ENCODE results near the gene SPINT1. TPM values are rescaled to one million over a fixed set of nuclear protein-coding genes. Genes with fewer than 3 reads are reported as not detected.

Gene SPINT1
- 0.02 TPM in 1 of 2 replicates, not detected in the other for total RNA-seq (2014; rRNA removed; shearing (Covaris generic))

- DNase-seq (ENCODE audit: low spot score): no peak
Measured at GRCh38 chr15:40843885-40844695, at the start of gene SPINT1. Gene SPINT1 (plus strand): TSS chr15:40844048. CDS start chr15:40844555, 507 bp downstream.

- DNase-seq (ENCODE audit: low spot score): no peak
Measured at GRCh38 chr15:40796041-40796440, 47.8 kb upstream of the SPINT1 start.

- DNase-seq (ENCODE audit: low spot score): no peak
Measured at GRCh38 chr15:40796512-40796911, 47.3 kb upstream of the SPINT1 start.

- DNase-seq (ENCODE audit: low spot score): no peak
Measured at GRCh38 chr15:40799523-40799922, 44.3 kb upstream of the SPINT1 start.

- no peak for DNase-seq (ENCODE audit: low spot score)
Measured at GRCh38 chr15:40803076-40803475, 40.8 kb upstream of the SPINT1 start.

GRCh38 chr15:40803688-40804087 lies 40.2 kb upstream of the SPINT1 start:
- DNase-seq (ENCODE audit: low spot score): no peak

- no peak for DNase-seq (ENCODE audit: low spot score)
Measured at GRCh38 chr15:40806672-40807027, 37.2 kb upstream of the SPINT1 start.

GRCh38 chr15:40807028-40807887 lies 36.6 kb upstream of the SPINT1 start, which contains the start of the genes DNAJC17 and ZFYVE19:
Gene DNAJC17 (minus strand): TSS chr15:40807473. CDS start chr15:40807446, 27 bp downstream.
Gene ZFYVE19 (plus strand): TSS chr15:40807089. CDS start chr15:40807590, 501 bp downstream.
- DNase-seq (ENCODE audit: low spot score): peak; percentile 97

GRCh38 chr15:40807888-40808461 lies 35.9 kb upstream of the SPINT1 start:
- no peak for DNase-seq (ENCODE audit: low spot score)

- DNase-seq (ENCODE audit: low spot score): no peak
Measured at GRCh38 chr15:40808861-40809450, 34.9 kb upstream of the SPINT1 start.

GRCh38 chr15:40812721-40813425 lies 31.0 kb upstream of the SPINT1 start:
- no peak for DNase-seq (ENCODE audit: low spot score)

GRCh38 chr15:40815042-40815698 lies 28.7 kb upstream of the SPINT1 start:
- no peak for DNase-seq (ENCODE audit: low spot score)

- no peak for DNase-seq (ENCODE audit: low spot score)
Measured at GRCh38 chr15:40819048-40819447, 24.8 kb upstream of the SPINT1 start.

- no peak for DNase-seq (ENCODE audit: low spot score)
Measured at GRCh38 chr15:40821195-40821594, 22.7 kb upstream of the SPINT1 start.

GRCh38 chr15:40823572-40824343 lies 20.1 kb upstream of the SPINT1 start:
- DNase-seq (ENCODE audit: low spot score): no peak

- peak; percentile 40 for DNase-seq (ENCODE audit: low spot score)
Measured at GRCh38 chr15:40825661-40826422, 18.0 kb upstream of the SPINT1 start.

- DNase-seq (ENCODE audit: low spot score): no peak
Measured at GRCh38 chr15:40826423-40827075, 17.3 kb upstream of the SPINT1 start.

- DNase-seq (ENCODE audit: low spot score): no peak
Measured at GRCh38 chr15:40828447-40829036, 15.3 kb upstream of the SPINT1 start, which contains the start of gene PPP1R14D. Gene PPP1R14D (minus strand): TSS chr15:40828708. CDS start chr15:40828641, 67 bp downstream.
